GM19463 (cell line): ENCODE data around the gene LCT.

ENCODE experiments used
- ATAC-seq: cut with Tn5 transposase; IDR thresholded peaks from one replicate; pipeline ENCODE4 v1.9.1; 2021; ENCODE audit warnings: mild to moderate bottlenecking, moderate library complexity; ENCODE audit not compliant: unreplicated experiment

The LCT gene

DNA sequence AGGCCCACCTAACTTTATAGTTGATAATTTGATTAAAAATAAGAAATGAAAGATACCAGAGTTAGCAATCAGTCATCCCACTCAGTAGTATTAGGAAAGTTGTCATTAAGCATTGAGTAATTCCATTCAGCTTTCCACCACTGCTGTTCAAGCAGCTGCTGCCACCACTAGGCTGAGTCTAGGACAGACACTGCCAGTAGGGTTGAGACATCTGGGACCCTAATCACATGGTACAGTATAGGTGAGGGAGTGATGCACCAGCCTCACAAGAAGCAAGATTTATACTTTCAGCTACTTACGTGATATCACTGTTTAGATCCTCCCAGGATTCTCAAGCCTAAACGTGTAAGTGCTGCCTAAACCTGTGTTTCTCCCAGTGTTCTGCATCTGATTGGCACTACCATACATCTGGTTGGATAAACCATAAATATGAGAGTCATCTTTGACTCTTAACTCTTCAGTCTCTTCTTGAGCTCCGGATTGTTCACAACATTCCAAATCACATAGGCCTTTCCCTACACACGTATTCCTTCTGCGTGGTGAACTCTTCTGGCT lies 92.1 kb downstream of the LCT start:
- no peak for ATAC-seq

DNA sequence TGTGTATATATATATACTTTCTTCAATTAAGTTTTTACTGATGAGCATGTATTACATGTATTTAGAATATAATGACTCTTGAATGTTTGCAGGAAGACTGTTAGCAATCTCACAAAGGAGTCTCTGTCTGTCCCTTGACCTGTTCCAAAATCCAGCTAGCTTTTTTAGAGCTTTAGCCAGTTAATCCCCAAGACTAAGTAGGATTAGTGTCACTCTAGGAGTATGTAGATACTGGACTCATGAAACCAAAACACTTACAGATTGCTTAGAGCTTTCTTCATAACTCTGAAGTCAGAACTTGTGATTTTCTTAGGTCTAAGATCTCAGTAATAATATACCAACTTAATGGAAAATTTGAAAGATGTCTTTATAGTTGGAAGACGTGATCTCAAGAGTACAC lies 93.1 kb downstream of the LCT start:
- ATAC-seq: no peak

DNA sequence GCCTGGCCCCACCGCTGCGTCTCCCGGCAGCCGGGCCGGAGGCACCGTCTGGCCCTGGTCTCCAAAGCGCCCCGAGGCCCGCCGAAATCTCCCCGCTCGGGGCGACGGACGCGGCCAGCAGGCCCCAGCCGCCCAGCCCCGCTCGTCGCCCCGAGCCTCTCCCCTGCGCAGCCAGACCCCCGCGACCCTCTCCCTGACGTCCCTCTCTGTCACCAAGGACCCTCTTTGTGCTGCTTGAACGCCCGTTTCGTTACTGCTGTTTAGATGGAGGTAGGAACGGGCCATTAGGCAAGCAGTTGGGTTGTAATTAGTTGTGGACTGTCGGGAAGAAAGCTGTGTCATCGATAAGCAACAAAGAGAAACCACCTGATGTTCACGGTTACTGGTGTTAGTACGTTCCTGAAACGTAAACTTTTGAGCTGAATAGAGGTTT lies 94.6 kb downstream of the LCT start:
- ATAC-seq: peak; percentile 15

DNA sequence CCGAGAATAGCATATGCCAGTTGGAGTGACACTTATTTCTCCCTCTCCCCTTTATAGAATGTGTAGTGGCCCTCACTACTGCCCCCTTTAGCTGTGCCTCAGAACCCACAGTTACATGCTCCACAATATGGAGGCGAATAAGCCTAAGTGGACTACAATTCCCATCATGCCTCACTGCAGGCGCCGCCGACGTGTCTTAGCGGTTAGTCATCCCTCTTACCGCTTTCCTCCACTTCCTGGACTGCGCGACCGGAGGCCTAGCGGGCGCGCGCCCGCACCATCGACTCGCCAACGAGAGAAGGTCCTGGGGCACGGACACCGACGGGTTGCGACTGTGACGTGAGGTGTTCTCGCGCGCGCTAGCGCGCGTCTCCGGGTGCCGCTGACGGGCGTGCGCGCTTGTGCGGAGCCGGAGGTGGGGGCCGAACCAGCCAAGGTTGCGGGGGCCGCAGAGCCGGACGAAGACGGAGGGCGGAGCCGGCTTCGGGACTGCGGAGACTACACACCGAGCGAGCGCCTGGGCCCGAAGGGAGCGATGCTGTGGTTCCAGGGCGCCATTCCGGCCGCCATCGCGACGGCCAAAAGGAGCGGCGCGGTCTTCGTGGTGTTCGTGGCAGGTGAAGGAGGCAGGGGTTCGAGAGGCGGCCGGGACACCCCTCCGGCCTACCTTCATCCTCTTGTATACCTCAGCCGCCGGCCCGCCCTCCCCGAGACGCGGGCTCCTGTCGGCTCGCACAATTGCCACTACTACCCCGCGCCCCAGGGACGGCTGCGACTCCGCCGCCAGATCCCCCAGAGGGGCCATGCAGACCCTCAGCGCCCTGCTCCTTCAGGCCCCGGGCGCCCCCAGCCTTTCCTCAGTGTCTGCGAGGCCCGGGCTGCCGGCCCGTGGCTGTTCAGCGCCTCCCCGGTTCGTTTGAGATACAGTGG lies 95.3 kb downstream of the LCT start, which contains the start of gene UBXN4:
Gene UBXN4, plus strand, starts transcription at position 461 of the 930 bp plus-strand sequence. Its CDS starts 75 bp downstream, at position 536.
- ATAC-seq: peak; percentile 89

DNA sequence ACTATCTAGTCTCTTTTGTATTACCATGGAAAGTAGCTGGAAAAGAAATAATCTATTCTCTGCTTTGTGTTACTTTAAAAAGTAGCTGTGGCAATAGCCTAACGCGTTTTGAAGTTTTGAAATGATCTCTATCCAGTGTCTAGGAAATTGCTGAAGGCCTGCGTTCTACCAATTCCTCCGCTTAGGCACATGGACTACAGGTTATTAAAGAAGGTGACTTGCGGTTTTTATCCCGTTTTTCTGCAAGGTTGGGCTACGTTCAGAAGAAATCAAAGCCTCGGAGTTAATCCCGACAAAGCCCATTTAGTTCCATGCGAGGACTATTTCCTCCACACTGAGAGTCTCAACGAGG lies 96.0 kb downstream of the LCT start:
- ATAC-seq: no peak

DNA sequence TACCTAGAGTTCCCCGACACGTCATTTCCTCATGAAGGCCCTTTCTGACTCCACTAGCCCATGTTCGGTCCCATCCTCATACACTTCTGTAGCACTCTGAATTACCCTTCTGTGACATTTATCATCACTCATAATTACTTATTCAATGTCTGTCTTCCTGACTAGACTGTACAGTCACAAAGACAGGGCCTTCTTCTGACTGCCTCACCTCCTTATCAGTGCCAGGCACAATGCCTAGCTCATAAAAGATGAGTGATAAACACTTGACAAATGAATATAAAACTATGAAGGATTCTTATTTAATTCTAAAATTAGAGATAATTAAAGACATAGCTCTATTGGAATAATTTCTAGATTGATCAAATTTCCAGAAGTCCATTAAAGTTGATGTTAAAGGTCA lies 96.8 kb downstream of the LCT start:
- no peak for ATAC-seq
